ENCODE results near the gene TMEM132D.

GRCh38 chr12:129815846-129816245 is 88.0 kb downstream of the TMEM132D start:
- TF ChIP-seq EZH2 (IDR thresholded peaks at IDR 0.05; ENCODE audit: borderline replicate concordance, insufficient read depth, low read length, poor library complexity, severe bottlenecking) = no peak
- no peak for TF ChIP-seq SMC3 (conservative IDR thresholded peaks at IDR 0.05; ENCODE audit: poor library complexity)
- no peak for TF ChIP-seq CTCF (IDR thresholded peaks at IDR 0.05; ENCODE audit: poor library complexity, severe bottlenecking)
- TF ChIP-seq RAD21 (conservative IDR thresholded peaks at IDR 0.05) = no peak
- TF ChIP-seq POLR2AphosphoS5 (IDR thresholded peaks at IDR 0.05) = no peak
- TF ChIP-seq TAF1 (IDR thresholded peaks at IDR 0.05; ENCODE audit: low read depth) = no peak
- TF ChIP-seq REST (IDR thresholded peaks at IDR 0.05; ENCODE audit: borderline replicate concordance) = no peak

Data from neural cell (in vitro differentiated cells).